Forelimb muscle (tissue), 1 donor: ENCODE measurements around the gene DIPK1B. TPM values are rescaled to one million over a fixed set of nuclear protein-coding genes. Genes with fewer than 3 reads are reported as not detected.

Source experiments
- DNase-seq: peaks from one replicate; pipeline ENCODE4 v3.0.0-alpha.2; 2013; ENCODE audit warnings: low read depth
- polyA plus RNA-seq: library from polyadenylated mRNA; unstranded; fragments of 120-200 nt; gene quantifications from one replicate; pipeline ENCODE4 v1.2.1, GENCODE V29; 2013; ENCODE audit not compliant: insufficient read length

The DIPK1B gene
- polyA plus RNA-seq: 18.2 TPM

GRCh38 chr9:136711751-136712689 is at the start of gene DIPK1B:
TSS of gene DIPK1B (plus strand) at chr9:136712572. CDS start at chr9:136712666, 94 bp downstream.
- DNase-seq: no peak

- no peak for DNase-seq
These were observed 49.5 kb upstream of the DIPK1B start, which contains the start of gene EGFL7 for GRCh38 chr9:136662656-136663581. TSS of gene EGFL7 (plus strand) at chr9:136662916. CDS start at chr9:136668283, 5,367 bp downstream.

- no peak for DNase-seq
These were observed 48.1 kb upstream of the DIPK1B start for GRCh38 chr9:136664000-136664915.

GRCh38 chr9:136665111-136665703 is 47.2 kb upstream of the DIPK1B start:
- DNase-seq: no peak

- no peak for DNase-seq
These were observed 46.5 kb upstream of the DIPK1B start for GRCh38 chr9:136665704-136666371.

- no peak for DNase-seq
These were observed 45.8 kb upstream of the DIPK1B start for GRCh38 chr9:136666372-136667213.

- no peak for DNase-seq
These were observed 45.0 kb upstream of the DIPK1B start for GRCh38 chr9:136667214-136667939.

GRCh38 chr9:136667940-136668760 is 44.2 kb upstream of the DIPK1B start:
- no peak for DNase-seq

- no peak for DNase-seq
These were observed 43.2 kb upstream of the DIPK1B start for GRCh38 chr9:136668983-136669790.

GRCh38 chr9:136669791-136670464 is 42.4 kb upstream of the DIPK1B start:
- no peak for DNase-seq

GRCh38 chr9:136670576-136671253 is 41.7 kb upstream of the DIPK1B start:
- no peak for DNase-seq

- no peak for DNase-seq
These were observed 41.1 kb upstream of the DIPK1B start for GRCh38 chr9:136671254-136671614.

- DNase-seq: no peak
These were observed 40.5 kb upstream of the DIPK1B start for GRCh38 chr9:136671646-136672430.

GRCh38 chr9:136672431-136673087 is 39.8 kb upstream of the DIPK1B start:
- DNase-seq: no peak
